ENCODE results near the gene SPATA32. TPM values are rescaled to one million over a fixed set of nuclear protein-coding genes. Genes with fewer than 3 reads are reported as not detected.

Gene SPATA32
- total RNA-seq, 2 donors from 2014 or later, result not detected

- no peak overlapping the region for H3K9ac ChIP-seq (ENCODE audit: low read depth in 2 of 2, low read length in 2 of 2)
- H3K36me3 ChIP-seq, result peaks cover 16% of the 10 kb centered on the region
- TF ChIP-seq CTCF (IDR thresholded peaks at IDR 0.05), result no peak
- intact Hi-C loops (cut with DNase I), result no loop called here
- no peak overlapping the region for H3K27ac ChIP-seq
- no peaks in the 10 kb centered on the region for H3K9me3 ChIP-seq
- no peaks in the 10 kb centered on the region for H3K4me1 ChIP-seq
- H3K27me3 ChIP-seq, result no peaks in the 10 kb centered on the region
- no peak overlapping the region for H3K4me3 ChIP-seq
- DNase-seq, result no peak
These were observed 21.1 kb upstream of the SPATA32 start for GRCh38 chr17:45282683-45283644.

GRCh38 chr17:45279898-45280297 lies 18.0 kb upstream of the SPATA32 start:
- no peak overlapping the region for H3K4me3 ChIP-seq
- intact Hi-C loops (cut with DNase I), result no loop called here
- TF ChIP-seq CTCF (IDR thresholded peaks at IDR 0.05), result no peak
- H3K9ac ChIP-seq (ENCODE audit: low read depth in 2 of 2, low read length in 2 of 2), result no peak overlapping the region
- DNase-seq, result no peak
- H3K27me3 ChIP-seq, result no peaks in the 10 kb centered on the region
- H3K4me1 ChIP-seq, result peaks cover 5% of the 10 kb centered on the region
- H3K27ac ChIP-seq, result no peak overlapping the region
- peaks cover 10% of the 10 kb centered on the region for H3K36me3 ChIP-seq
- no peaks in the 10 kb centered on the region for H3K9me3 ChIP-seq

- H3K4me3 ChIP-seq, result no peak overlapping the region
- H3K4me1 ChIP-seq, result peaks cover 5% of the 10 kb centered on the region
- H3K9me3 ChIP-seq, result no peaks in the 10 kb centered on the region
- no peak for DNase-seq
- no peaks in the 10 kb centered on the region for H3K27me3 ChIP-seq
- intact Hi-C loops (cut with DNase I), result loop anchor here (1.0 kb wide), 1 partner anchor 107 kb away; no protein-coding TSS in a partner anchor
- no peak overlapping the region for H3K27ac ChIP-seq
- TF ChIP-seq CTCF (IDR thresholded peaks at IDR 0.05), result no peak
- H3K9ac ChIP-seq (ENCODE audit: low read depth in 2 of 2, low read length in 2 of 2), result no peak overlapping the region
- peaks cover 9% of the 10 kb centered on the region for H3K36me3 ChIP-seq
These were observed 16.1 kb upstream of the SPATA32 start for GRCh38 chr17:45277992-45278391.

GRCh38 chr17:45277216-45277849 lies 15.4 kb upstream of the SPATA32 start:
- DNase-seq, result peak; percentile 94
- Histone ChIP-seq H3K27ac (no peak overlapping the region), H3K36me3 (peaks cover 9% of the 10 kb centered on the region), H3K4me3 (no peak overlapping the region), H3K4me1 (peaks cover 5% of the 10 kb centered on the region), H3K9ac (ENCODE audit: low read depth in 2 of 2, low read length in 2 of 2) (no peak overlapping the region), H3K9me3 (no peaks in the 10 kb centered on the region), H3K27me3 (no peaks in the 10 kb centered on the region)
- TF ChIP-seq CTCF (IDR thresholded peaks at IDR 0.05), result peak; percentile 63
- intact Hi-C loops (cut with DNase I), result loop anchor here (1.0 kb wide), 1 partner anchor 108 kb away; no protein-coding TSS in a partner anchor

GRCh38 chr17:45276031-45276430 lies 14.1 kb upstream of the SPATA32 start:
- Histone ChIP-seq H3K27ac (no peak overlapping the region), H3K27me3 (no peaks in the 10 kb centered on the region), H3K36me3 (peaks cover 10% of the 10 kb centered on the region), H3K9ac (ENCODE audit: low read depth in 2 of 2, low read length in 2 of 2) (no peak overlapping the region), H3K4me1 (peaks cover 5% of the 10 kb centered on the region), H3K4me3 (no peak overlapping the region), H3K9me3 (no peaks in the 10 kb centered on the region)
- DNase-seq, result no peak
- no peak for TF ChIP-seq CTCF (IDR thresholded peaks at IDR 0.05)
- intact Hi-C loops (cut with DNase I), result no loop called here
